WI38 (cell line): ENCODE results near the gene PTPN4.

ENCODE experiments used
- H3K4me3 ChIP-seq: 2 replicates; pipeline ENCODE4 v1.5.1; 2011; ENCODE audit warnings: low read depth, mild to moderate bottlenecking, control low read depth, low read length
- CTCF ChIP-seq: IDR thresholded peaks from 2 replicates; pipeline ENCODE4 v1.5.1; 2012; ENCODE audit warnings: low read depth, mild to moderate bottlenecking, control low read depth, low read length

PTPN4 gene

GRCh38 chr2:119745566-119745965, 14.2 kb upstream of the PTPN4 start:
- no peak overlapping the region for H3K4me3 ChIP-seq
- no peak for TF ChIP-seq CTCF

- no peak overlapping the region for H3K4me3 ChIP-seq
- TF ChIP-seq CTCF, result no peak
Measured at GRCh38 chr2:119746836-119747686, 12.7 kb upstream of the PTPN4 start.

- H3K4me3 ChIP-seq, result no peak overlapping the region
- no peak for TF ChIP-seq CTCF
Measured at GRCh38 chr2:119748135-119748534, 11.6 kb upstream of the PTPN4 start.

- no peak for TF ChIP-seq CTCF
- H3K4me3 ChIP-seq, result no peak overlapping the region
Measured at GRCh38 chr2:119749477-119750012, 10.2 kb upstream of the PTPN4 start.

GRCh38 chr2:119751706-119752105, 8.0 kb upstream of the PTPN4 start:
- TF ChIP-seq CTCF, result no peak
- H3K4me3 ChIP-seq, result no peak overlapping the region

- peak; percentile 26; the same call in 1 of the 2 replicates for TF ChIP-seq CTCF
- no peak overlapping the region for H3K4me3 ChIP-seq
Measured at GRCh38 chr2:119753041-119753929, 6.4 kb upstream of the PTPN4 start.
